ENCODE results near the gene SLC35G6.

SLC35G6 gene

GRCh38 chr17:7508846-7509245, 27.6 kb downstream of the SLC35G6 start:
- DNase-seq, result no peak

GRCh38 chr17:7509937-7510336, 28.7 kb downstream of the SLC35G6 start:
- no peak for DNase-seq

- DNase-seq, result no peak
Observed at GRCh38 chr17:7511108-7511507, 29.9 kb downstream of the SLC35G6 start.

- no peak for DNase-seq
Observed at GRCh38 chr17:7512105-7512504, 30.9 kb downstream of the SLC35G6 start.

GRCh38 chr17:7512824-7513540, 31.7 kb downstream of the SLC35G6 start:
- DNase-seq, result no peak

- no peak for DNase-seq
Observed at GRCh38 chr17:7513850-7514419, 32.7 kb downstream of the SLC35G6 start.

GRCh38 chr17:7515911-7516610, 34.8 kb downstream of the SLC35G6 start:
- no peak for DNase-seq

- DNase-seq, result no peak
Observed at GRCh38 chr17:7523033-7523432, 41.8 kb downstream of the SLC35G6 start.

GRCh38 chr17:7528842-7529241, 47.6 kb downstream of the SLC35G6 start:
- DNase-seq, result no peak

- no peak for DNase-seq
Observed at GRCh38 chr17:7530023-7530900, 49.0 kb downstream of the SLC35G6 start.

All from NCI-H1436 treated with DMSO at 0.1 percent for 48 hours (cell line).